Colon (tissue), 2 donors: ENCODE data around the gene GPR151.
"Not testable (repeated sequence)": the region's sequence is repeated elsewhere in the genome, so short reads cannot be mapped to it uniquely, and the experiment has no call there.

Experiments
- FAIRE-seq: peaks from 2 replicates; lab custom pipeline; 2012; peaks lifted over from hg19 to GRCh38; lab: Jason Lieb, UNC
- donor health status: control.
- donor health status: control.

GPR151 gene

GRCh38 chr5:146516151-146516475 lies at the start of gene GPR151:
Gene GPR151, minus strand, starts transcription at chr5:146516190. Its CDS starts 77 bp downstream, at chr5:146516113.
- FAIRE-seq = no peak

GRCh38 chr5:146564007-146564762 lies 48.2 kb upstream of the GPR151 start:
- no peak for FAIRE-seq

- no peak for FAIRE-seq
Measured at GRCh38 chr5:146562461-146562860, 46.5 kb upstream of the GPR151 start.

- no peak for FAIRE-seq
Measured at GRCh38 chr5:146561711-146562110, 45.7 kb upstream of the GPR151 start.

- no peak for FAIRE-seq
Measured at GRCh38 chr5:146560205-146560812, 44.3 kb upstream of the GPR151 start.

- FAIRE-seq = not testable (repeated sequence)
Measured at GRCh38 chr5:146556884-146557283, 40.9 kb upstream of the GPR151 start.

GRCh38 chr5:146553446-146553845 lies 37.5 kb upstream of the GPR151 start:
- no peak for FAIRE-seq

- no peak for FAIRE-seq
Measured at GRCh38 chr5:146549615-146550014, 33.6 kb upstream of the GPR151 start.

GRCh38 chr5:146548781-146549449 lies 32.9 kb upstream of the GPR151 start:
- FAIRE-seq = no peak

- FAIRE-seq = no peak
Measured at GRCh38 chr5:146544232-146544631, 28.2 kb upstream of the GPR151 start.

- no peak for FAIRE-seq
Measured at GRCh38 chr5:146541958-146542849, 26.2 kb upstream of the GPR151 start.

- FAIRE-seq = no peak
Measured at GRCh38 chr5:146540414-146540813, 24.4 kb upstream of the GPR151 start.

- no peak for FAIRE-seq
Measured at GRCh38 chr5:146539973-146540372, 24.0 kb upstream of the GPR151 start.

GRCh38 chr5:146538432-146538831 lies 22.4 kb upstream of the GPR151 start:
- no peak for FAIRE-seq

GRCh38 chr5:146533882-146534281 lies 17.9 kb upstream of the GPR151 start:
- no peak for FAIRE-seq

- FAIRE-seq = no peak
Measured at GRCh38 chr5:146533260-146533857, 17.4 kb upstream of the GPR151 start.

GRCh38 chr5:146529984-146530383 lies 14.0 kb upstream of the GPR151 start:
- no peak for FAIRE-seq

GRCh38 chr5:146528236-146528635 lies 12.2 kb upstream of the GPR151 start:
- FAIRE-seq = no peak

GRCh38 chr5:146527785-146528184 lies 11.8 kb upstream of the GPR151 start:
- FAIRE-seq = no peak

- no peak for FAIRE-seq
Measured at GRCh38 chr5:146523698-146524097, 7.7 kb upstream of the GPR151 start.

- no peak for FAIRE-seq
Measured at GRCh38 chr5:146521403-146522106, 5.6 kb upstream of the GPR151 start.
